OCI-LY3 (cell line): ENCODE measurements around the gene SLC44A1.
"Not testable (repeated sequence)": the region's sequence is repeated elsewhere in the genome, so short reads cannot be mapped to it uniquely, and the experiment has no call there.

Experiments
- H2AFZ ChIP-seq: fragments of 200-600, 300-600 bp; shearing (Covaris generic); 2 replicates; pipeline ENCODE4 v1.6.0; 2014; ENCODE audit warnings: antibody characterized with exemption, low read depth, low read length
- H3K27ac ChIP-seq: fragments of 200-600, 300-600 bp; sonication (generic); 2 replicates; pipeline ENCODE4 v1.5.1; 2014; ENCODE audit warnings: mild to moderate bottlenecking, low read length, moderate library complexity, mixed read lengths
- H3K27me3 ChIP-seq: fragments of 200-600, 300-600 bp; sonication (generic); 2 replicates; pipeline ENCODE4 v1.6.1; 2014; ENCODE audit warnings: low read depth, low read length, mixed read lengths
- H3K36me3 ChIP-seq: fragments of 200-600, 300-600 bp; sonication (generic); replicated peaks from 2 replicates; pipeline ENCODE3; 2014; ENCODE audit warnings: low read depth, low read length, mixed read lengths
- H3K4me1 ChIP-seq: fragments of 300-600, 200-600 bp; sonication (generic); 2 replicates; pipeline ENCODE4 v1.6.1; 2014; ENCODE audit warnings: low read length, mixed read lengths
- H3K4me2 ChIP-seq: fragments of 200-600, 300-600 bp; sonication (generic); 2 replicates; pipeline ENCODE4 v1.6.1; 2014; ENCODE audit warnings: low read length, mixed read lengths
- H3K4me3 ChIP-seq: fragments of 300-600, 200-600 bp; sonication (generic); 2 replicates; pipeline ENCODE4 v1.5.1; 2014; ENCODE audit warnings: antibody characterized with exemption, mild to moderate bottlenecking, low read length, moderate library complexity
- H3K79me2 ChIP-seq: fragments of 300-600, 200-600 bp; shearing (Covaris generic); 2 replicates; pipeline ENCODE4 v1.6.1; 2014; ENCODE audit warnings: mild to moderate bottlenecking, low read length, mixed read lengths
- H3K9ac ChIP-seq: fragments of 300-600, 200-600 bp; shearing (Covaris generic); 2 replicates; pipeline ENCODE4 v1.6.0; 2014; ENCODE audit warnings: mild to moderate bottlenecking, low read length, moderate library complexity
- H3K9me3 ChIP-seq: fragments of 200-600, 300-600 bp; shearing (Covaris generic); 2 replicates; pipeline ENCODE4 v1.6.1; 2014; ENCODE audit warnings: low read length, mixed read lengths; ENCODE audit not compliant: insufficient read depth
- H4K20me1 ChIP-seq: fragments of 200-600, 300-600 bp; sonication (generic); 2 replicates; pipeline ENCODE4 v1.6.1; 2016; ENCODE audit warnings: low read length, mixed read lengths; ENCODE audit not compliant: insufficient read depth
- EZH2phosphoT487 ChIP-seq: fragments of 200-600 bp; shearing (Covaris generic); IDR thresholded peaks from 2 replicates; pipeline ENCODE4 v1.6.1; 2018; ENCODE audit warnings: antibody characterized with exemption, mixed run types, low read depth
- TF ChIP-seq, protein P1 (sequence below): fragments of 200-600, 300-600 bp; sonication (generic); IDR thresholded peaks from 2 replicates; pipeline ENCODE4 v1.5.1; 2014; ENCODE audit warnings: antibody characterized with exemption, low read length, low read depth

SLC44A1 gene

DNA sequence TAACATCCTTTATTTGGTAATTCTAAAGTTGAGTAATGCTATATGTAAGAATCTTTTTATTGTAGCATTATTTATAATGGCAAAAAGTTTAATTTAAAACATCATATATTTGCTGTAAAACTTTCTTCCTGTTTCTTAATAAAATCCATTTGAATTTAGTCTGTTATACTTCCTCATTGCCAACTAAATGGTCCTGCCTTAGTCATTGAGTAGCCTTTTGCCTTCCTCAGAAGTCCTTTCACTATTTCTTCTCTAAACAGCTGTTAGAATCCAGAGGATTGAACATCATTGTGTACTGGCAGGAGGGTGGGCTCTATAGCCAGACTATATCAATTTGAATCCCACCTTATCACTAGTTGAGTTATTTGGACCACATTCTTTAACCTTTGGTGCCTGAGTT, 11.0 kb downstream of the SLC44A1 start:
- Histone ChIP-seq H2AFZ (no peak overlapping the region), H3K4me3 (no peak overlapping the region), H3K79me2 (peaks cover 88% of the 10 kb centered on the region), H3K36me3 (no peaks in the 10 kb centered on the region), H4K20me1 (peaks cover 5% of the 10 kb centered on the region; the same call in 1 of the 2 replicates), H3K4me2 (no peak overlapping the region), H3K9me3 (no peaks in the 10 kb centered on the region), H3K9ac (no peak overlapping the region), H3K27ac (no peak overlapping the region), H3K4me1 (peaks cover 57% of the 10 kb centered on the region), H3K27me3 (no peaks in the 10 kb centered on the region)
- TF ChIP-seq, protein P1, sequence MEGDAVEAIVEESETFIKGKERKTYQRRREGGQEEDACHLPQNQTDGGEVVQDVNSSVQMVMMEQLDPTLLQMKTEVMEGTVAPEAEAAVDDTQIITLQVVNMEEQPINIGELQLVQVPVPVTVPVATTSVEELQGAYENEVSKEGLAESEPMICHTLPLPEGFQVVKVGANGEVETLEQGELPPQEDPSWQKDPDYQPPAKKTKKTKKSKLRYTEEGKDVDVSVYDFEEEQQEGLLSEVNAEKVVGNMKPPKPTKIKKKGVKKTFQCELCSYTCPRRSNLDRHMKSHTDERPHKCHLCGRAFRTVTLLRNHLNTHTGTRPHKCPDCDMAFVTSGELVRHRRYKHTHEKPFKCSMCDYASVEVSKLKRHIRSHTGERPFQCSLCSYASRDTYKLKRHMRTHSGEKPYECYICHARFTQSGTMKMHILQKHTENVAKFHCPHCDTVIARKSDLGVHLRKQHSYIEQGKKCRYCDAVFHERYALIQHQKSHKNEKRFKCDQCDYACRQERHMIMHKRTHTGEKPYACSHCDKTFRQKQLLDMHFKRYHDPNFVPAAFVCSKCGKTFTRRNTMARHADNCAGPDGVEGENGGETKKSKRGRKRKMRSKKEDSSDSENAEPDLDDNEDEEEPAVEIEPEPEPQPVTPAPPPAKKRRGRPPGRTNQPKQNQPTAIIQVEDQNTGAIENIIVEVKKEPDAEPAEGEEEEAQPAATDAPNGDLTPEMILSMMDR = no peak

DNA sequence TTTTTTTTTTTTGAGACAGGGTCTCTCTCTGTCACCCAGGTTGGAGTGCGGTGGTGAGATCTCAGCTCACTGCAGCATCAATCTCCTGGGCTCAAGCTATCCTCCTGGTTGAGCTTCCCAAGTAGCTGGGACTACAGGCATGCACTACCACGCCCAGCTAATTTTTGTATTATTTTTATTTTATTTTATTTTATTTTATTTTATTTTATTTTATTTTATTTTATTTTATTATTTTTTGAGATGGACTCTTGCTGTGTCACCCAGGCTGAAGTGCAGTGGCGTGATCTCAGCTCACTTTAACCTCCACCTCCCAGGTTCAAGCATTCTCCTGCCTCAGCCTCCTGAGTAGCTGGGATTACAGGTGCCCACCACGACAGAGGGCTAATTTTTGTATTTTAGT, 12.1 kb downstream of the SLC44A1 start:
- H4K20me1 ChIP-seq, H3K27ac ChIP-seq, H3K9me3 ChIP-seq, H3K27me3 ChIP-seq, H2AFZ ChIP-seq, H3K36me3 ChIP-seq, H3K4me2 ChIP-seq, H3K9ac ChIP-seq, H3K4me3 ChIP-seq: not testable (repeated sequence)
- peaks cover 86% of the 10 kb centered on the region for H3K79me2 ChIP-seq
- H3K4me1 ChIP-seq = peaks cover 49% of the 10 kb centered on the region

DNA sequence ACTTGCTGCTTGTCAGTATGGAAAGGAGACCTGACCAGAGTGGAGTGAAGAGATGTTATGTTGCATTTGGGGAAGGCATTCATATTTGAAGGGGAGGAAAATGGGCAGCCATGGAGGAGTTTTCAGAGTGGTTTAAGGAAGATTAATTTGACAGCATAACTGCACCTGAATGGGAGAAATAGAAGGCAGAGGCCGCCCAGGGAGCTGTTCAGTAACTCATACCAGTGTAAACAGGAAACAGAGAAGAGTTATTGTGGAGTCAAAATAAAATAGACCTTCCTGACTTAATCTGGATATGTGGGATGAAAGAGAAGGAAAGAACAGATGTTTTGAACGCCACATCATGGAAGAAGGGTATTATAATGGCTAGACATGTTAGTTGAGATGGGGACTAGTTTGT, 13.4 kb downstream of the SLC44A1 start:
- TF ChIP-seq, protein P1 = no peak
- TF ChIP-seq EZH2phosphoT487 = no peak
- Histone ChIP-seq H3K4me1 (peaks cover 41% of the 10 kb centered on the region), H3K36me3 (peaks cover 2% of the 10 kb centered on the region), H4K20me1 (peaks cover 4% of the 10 kb centered on the region; the same call in 1 of the 2 replicates), H3K27ac (no peak overlapping the region), H3K79me2 (peaks cover 77% of the 10 kb centered on the region), H2AFZ (no peak overlapping the region), H3K27me3 (no peaks in the 10 kb centered on the region), H3K4me3 (no peak overlapping the region), H3K4me2 (no peak overlapping the region), H3K9me3 (no peaks in the 10 kb centered on the region), H3K9ac (no peak overlapping the region)

DNA sequence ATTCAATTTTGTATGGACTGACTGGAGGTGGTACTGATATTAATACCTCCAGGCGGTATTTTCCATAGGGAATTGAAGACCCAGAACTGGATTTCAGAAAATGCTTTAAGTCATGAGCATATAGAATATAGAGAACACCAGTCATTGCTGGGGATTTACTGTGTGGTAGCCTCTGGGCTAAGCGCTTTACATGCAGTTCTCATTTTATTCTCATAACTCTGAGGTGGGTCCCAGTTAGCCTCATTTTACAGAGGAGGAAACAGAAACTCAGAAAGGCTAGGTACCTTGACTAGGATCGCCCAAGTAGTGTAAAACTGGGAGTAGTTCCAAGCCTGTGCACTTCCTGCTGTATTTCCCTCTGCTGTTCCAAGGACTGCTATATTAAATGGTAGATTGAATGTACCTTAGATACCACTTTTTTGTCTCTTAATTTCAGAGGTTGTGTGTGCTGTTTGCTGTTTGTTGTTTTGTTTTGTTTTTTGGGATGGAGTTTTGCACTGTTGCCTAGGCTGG, 13.8 kb downstream of the SLC44A1 start:
- H3K4me3 ChIP-seq = no peak overlapping the region
- no peaks in the 10 kb centered on the region for H3K27me3 ChIP-seq
- peaks cover 2% of the 10 kb centered on the region for H3K36me3 ChIP-seq
- H3K4me2 ChIP-seq = no peak overlapping the region
- H3K9me3 ChIP-seq = no peaks in the 10 kb centered on the region
- H2AFZ ChIP-seq = no peak overlapping the region
- TF ChIP-seq, protein P1 = no peak
- no peak for TF ChIP-seq EZH2phosphoT487
- H3K4me1 ChIP-seq = peaks cover 41% of the 10 kb centered on the region
- H4K20me1 ChIP-seq = peaks cover 4% of the 10 kb centered on the region; the same call in 1 of the 2 replicates
- peaks cover 76% of the 10 kb centered on the region for H3K79me2 ChIP-seq
- H3K27ac ChIP-seq = no peak overlapping the region
- H3K9ac ChIP-seq = no peak overlapping the region

DNA sequence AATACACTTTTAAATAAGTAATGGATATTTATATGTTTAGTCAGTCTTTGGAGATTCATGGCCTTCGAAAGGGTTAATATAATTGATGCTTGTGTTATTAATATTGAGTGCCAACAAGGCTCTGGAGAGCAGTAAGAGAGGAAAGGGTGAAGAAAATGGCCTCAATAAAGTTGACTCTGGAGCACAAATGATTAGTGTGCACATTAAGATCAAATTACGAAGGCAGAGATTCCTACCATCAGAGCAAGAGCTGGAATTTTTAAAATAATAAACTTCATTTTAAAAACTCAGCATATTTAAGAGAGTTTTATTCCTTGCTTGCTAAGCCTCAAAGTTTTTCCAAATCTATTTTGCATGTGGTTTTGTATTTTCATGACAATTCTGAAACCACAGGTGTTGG, 14.8 kb downstream of the SLC44A1 start:
- H3K27ac ChIP-seq = no peak overlapping the region
- no peak overlapping the region for H2AFZ ChIP-seq
- peaks cover 2% of the 10 kb centered on the region for H3K36me3 ChIP-seq
- TF ChIP-seq EZH2phosphoT487 = no peak
- TF ChIP-seq, protein P1 = no peak
- H3K4me3 ChIP-seq = no peak overlapping the region
- peaks cover 72% of the 10 kb centered on the region for H3K79me2 ChIP-seq
- no peaks in the 10 kb centered on the region for H3K27me3 ChIP-seq
- H3K9ac ChIP-seq = no peak overlapping the region
- H3K9me3 ChIP-seq = no peaks in the 10 kb centered on the region
- peak overlapping the region; percentile 2; the same call in 1 of the 2 replicates for H3K4me2 ChIP-seq
- peaks cover 4% of the 10 kb centered on the region; the same call in 1 of the 2 replicates for H4K20me1 ChIP-seq
- peaks cover 41% of the 10 kb centered on the region for H3K4me1 ChIP-seq
